Left renal pelvis (tissue), 4 donors: ENCODE measurements around the gene PRRT1. TPM values are rescaled to one million over a fixed set of nuclear protein-coding genes. Genes with fewer than 3 reads are reported as not detected.
A peak's percentile ranks its signal among the peaks of the same experiment; 100 is the strongest.
"Not testable (repeated sequence)": the region's sequence is repeated elsewhere in the genome, so short reads cannot be mapped to it uniquely, and the experiment has no call there.

Experiments used
- DNase-seq, 4 donors: peaks; one replicate each; pipeline ENCODE4 v3.0.0-alpha.2; 2013; ENCODE audit warnings: low read depth in 4 of 4, low spot score in 3 of 4
- polyA plus RNA-seq, 4 donors: library from polyadenylated mRNA; unstranded; fragments of 120-200 nt; gene quantifications; one replicate each; pipeline ENCODE4 v1.2.1, GENCODE V29; 2013; ENCODE audit not compliant: insufficient read length in 4 of 4

Gene PRRT1
- 1 to 10 TPM; 2.5 to 5.4 (median 3.4) TPM for polyA plus RNA-seq

GRCh38 chr6:32151863-32152768 is at the start of gene PRRT1:
Gene PRRT1, minus strand, starts transcription at chr6:32151939. Its CDS starts 112 bp downstream, at chr6:32151827.
- no peak for DNase-seq

- no peak for DNase-seq
These were observed 49.2 kb upstream of the PRRT1 start for GRCh38 chr6:32200711-32201475.

- DNase-seq: no peak
These were observed 47.1 kb upstream of the PRRT1 start for GRCh38 chr6:32198866-32199265.

- DNase-seq: no peak
These were observed 46.6 kb upstream of the PRRT1 start for GRCh38 chr6:32198345-32198696.

- no peak for DNase-seq
These were observed 45.2 kb upstream of the PRRT1 start for GRCh38 chr6:32196682-32197616.

- peak; percentile 83 to 88 (median 86) for DNase-seq
These were observed 44.4 kb upstream of the PRRT1 start for GRCh38 chr6:32195902-32196681.

GRCh38 chr6:32195652-32195901 is 43.8 kb upstream of the PRRT1 start:
- peak; percentile 99 for DNase-seq

GRCh38 chr6:32194825-32195651 is 43.3 kb upstream of the PRRT1 start:
- DNase-seq: no peak

- DNase-seq: no peak
These were observed 42.6 kb upstream of the PRRT1 start for GRCh38 chr6:32194388-32194787.

- not testable (repeated sequence) for DNase-seq
These were observed 41.4 kb upstream of the PRRT1 start for GRCh38 chr6:32193096-32193495.

GRCh38 chr6:32192608-32193039 is 40.9 kb upstream of the PRRT1 start, which contains the start of gene GPSM3:
Gene GPSM3, minus strand, starts transcription at chr6:32192643. Its CDS starts 130 bp downstream, at chr6:32192513.
- DNase-seq: no peak

- DNase-seq: no peak
These were observed 40.2 kb upstream of the PRRT1 start for GRCh38 chr6:32191696-32192607.

GRCh38 chr6:32190911-32191677 is 39.4 kb upstream of the PRRT1 start:
- DNase-seq: no peak

GRCh38 chr6:32190054-32190851 is 38.5 kb upstream of the PRRT1 start, which contains the start of gene PBX2:
Gene PBX2, minus strand, starts transcription at chr6:32190202. Its CDS starts 287 bp downstream, at chr6:32189915.
- peak; percentile 87 to 93 (median 91) for DNase-seq

- no peak for DNase-seq
These were observed 38.0 kb upstream of the PRRT1 start for GRCh38 chr6:32189742-32190053.

- DNase-seq: no peak
These were observed 37.5 kb upstream of the PRRT1 start for GRCh38 chr6:32189069-32189741.
